ENCODE data around the gene MMP25. TPM values are rescaled to one million over a fixed set of nuclear protein-coding genes. Genes with fewer than 3 reads are reported as not detected.

MMP25 gene
- total and polyA plus RNA-seq, 9 of the 15 experiments (the other 6 are each of a cell fraction or from before 2014, with no cell fraction given): 0.03 to 0.04 TPM; not detected in 7

- TF ChIP-seq ZNF274 (IDR thresholded peaks at IDR 0.05; ENCODE audit: borderline replicate concordance, low read depth, low read length) (no peak), ZNF780A (CRISPR knock-in tag; IDR thresholded peaks at IDR 0.05) (no peak), ZNF511 (CRISPR knock-in tag; IDR thresholded peaks at IDR 0.05) (no peak), ZNF707 (CRISPR knock-in tag; conservative IDR thresholded peaks at IDR 0.05) (no peak), BRCA1 (IDR thresholded peaks at IDR 0.05) (no peak), BRCA1 (CRISPR knock-in tag; IDR thresholded peaks at IDR 0.05) (no peak), SETDB1 (IDR thresholded peaks at IDR 0.05; ENCODE audit: low read length) (no peak), XRCC5 (IDR thresholded peaks at IDR 0.05; ENCODE audit: low read depth, low read length) (no peak), RFX7 (CRISPR knock-in tag; IDR thresholded peaks at IDR 0.05) (no peak), NRF1 (conservative IDR thresholded peaks at IDR 0.05 in 1 of 2, IDR thresholded peaks at IDR 0.05 in 1 of 2) (peak; percentile 95 to 96), BCLAF1 (IDR thresholded peaks at IDR 0.05; ENCODE audit: borderline replicate concordance in 1 of 2, control insufficient read depth in 1 of 2, low read depth in 2 of 2, low read length in 1 of 2) (no peak), SUPT5H (IDR thresholded peaks at IDR 0.05) (no peak), ZNF740 (CRISPR knock-in tag; IDR thresholded peaks at IDR 0.05) (no peak), ZNF740 (tag; IDR thresholded peaks at IDR 0.05) (no peak), TFAM (CRISPR knock-in tag; conservative IDR thresholded peaks at IDR 0.05) (no peak), ZNF76 (CRISPR knock-in tag; IDR thresholded peaks at IDR 0.05; ENCODE audit: borderline replicate concordance) (no peak), ZHX1 (conservative IDR thresholded peaks at IDR 0.05; ENCODE audit: low read length) (0 out of 2 replicates have a peak, but pooled peaks have one; percentile 42), ARHGAP35 (IDR thresholded peaks at IDR 0.05; ENCODE audit: partially characterized antibody) (no peak), RBM25 (IDR thresholded peaks at IDR 0.05; ENCODE audit: low read depth, low read length, severe bottlenecking) (peak; percentile 100), E2F5 (CRISPR knock-in tag; IDR thresholded peaks at IDR 0.05) (no peak), ZC3H4 (CRISPR knock-in tag; IDR thresholded peaks at IDR 0.05; ENCODE audit: borderline replicate concordance) (no peak)
Observed at GRCh38 chr16:3003582-3004270, 42.6 kb upstream of the MMP25 start (continued).

Data from K562 (cell line).